Gastroesophageal sphincter (tissue), 4 donors: Measurements from ENCODE around the gene KCNA2. TPM values are rescaled to one million over a fixed set of nuclear protein-coding genes. Genes with fewer than 3 reads are reported as not detected.

Experiments
- ATAC-seq: fragments of 150-250 bp; one replicate; pipeline ENCODE4 v1.9.1; 2016; ENCODE audit warnings: mild to moderate bottlenecking, moderate library complexity
- H3K27ac ChIP-seq, 4 donors: fragments of 200-600 bp; sonication (generic) in 3 of 4; 1 replicate in 3 of 4; 2 replicates in 1 of 4; pipeline ENCODE4 v1.5.1; 2016 to 2019
- H3K27me3 ChIP-seq: fragments of 200-600 bp; sonication (generic); one replicate; pipeline ENCODE4 v1.5.1; 2019
- H3K36me3 ChIP-seq, 2 donors: fragments of 200-600 bp; sonication (generic); one replicate each; pipeline ENCODE4 v1.5.1; 2019; ENCODE audit warnings: control low read depth in 1 of 2
- H3K4me1 ChIP-seq, 3 donors: fragments of 200-600 bp; sonication (generic); 1 replicate in 2 of 3; 2 replicates in 1 of 3; pipeline ENCODE4 v1.5.1; 2016 to 2019; ENCODE audit warnings: control low read depth in 2 of 3
- H3K4me3 ChIP-seq, 2 donors: fragments of 200-600 bp; sonication (generic); one replicate each; pipeline ENCODE4 v1.5.1; 2019; ENCODE audit warnings: mild to moderate bottlenecking in 1 of 2, moderate library complexity in 1 of 2
- H3K9me3 ChIP-seq, 3 donors: fragments of 200-600 bp; sonication (generic); one replicate each; pipeline ENCODE4 v1.5.1; 2017 to 2019; ENCODE audit warnings: control low read depth in 2 of 3
- CTCF ChIP-seq, 4 experiments: fragments of 200-600 bp in 2 of 4; fragments of 450-650 bp in 2 of 4; sonication (generic) in 1 of 4; IDR thresholded peaks; one replicate each; pipeline ENCODE4 v1.5.1; 2017 to 2019; ENCODE audit warnings: antibody characterized with exemption in 4 of 4, mild to moderate bottlenecking in 2 of 4, moderate library complexity in 2 of 4
- EP300 ChIP-seq: sonication (generic); formaldehyde crosslinking; IDR thresholded peaks from one replicate; pipeline ENCODE4 v1.6.1; 2017; ENCODE audit warnings: antibody characterized with exemption, mild to moderate bottlenecking
- POLR2A ChIP-seq, 2 donors: fragments of 450-650 bp; IDR thresholded peaks; one replicate each; pipeline ENCODE4 v1.6.1; 2017; ENCODE audit warnings: antibody characterized with exemption in 2 of 2, mild to moderate bottlenecking in 2 of 2, moderate library complexity in 1 of 2
- POLR2AphosphoS5 ChIP-seq: sonication (generic); formaldehyde crosslinking; IDR thresholded peaks from one replicate; pipeline ENCODE4 v1.6.1; 2017; ENCODE audit warnings: antibody characterized with exemption
- WGBS, 2 donors: methylation state at CpG; one replicate each; pipeline ENCODE4 v1.1.5; 2018; ENCODE audit warnings: low coverage in 1 of 2; 5-methylcytosine and 5-hydroxymethylcytosine counted together
- total RNA-seq, 4 donors: library from RNA; depleted of rRNA; stranded (reverse); fragments of >200 nt; gene quantifications; one replicate each; pipeline ENCODE4 v1.1.0, GENCODE V29; 2016

KCNA2 gene
- total RNA-seq, 4 donors from 2014 or later, result 2.8 to 16.8 (median 4.6) TPM

DNA sequence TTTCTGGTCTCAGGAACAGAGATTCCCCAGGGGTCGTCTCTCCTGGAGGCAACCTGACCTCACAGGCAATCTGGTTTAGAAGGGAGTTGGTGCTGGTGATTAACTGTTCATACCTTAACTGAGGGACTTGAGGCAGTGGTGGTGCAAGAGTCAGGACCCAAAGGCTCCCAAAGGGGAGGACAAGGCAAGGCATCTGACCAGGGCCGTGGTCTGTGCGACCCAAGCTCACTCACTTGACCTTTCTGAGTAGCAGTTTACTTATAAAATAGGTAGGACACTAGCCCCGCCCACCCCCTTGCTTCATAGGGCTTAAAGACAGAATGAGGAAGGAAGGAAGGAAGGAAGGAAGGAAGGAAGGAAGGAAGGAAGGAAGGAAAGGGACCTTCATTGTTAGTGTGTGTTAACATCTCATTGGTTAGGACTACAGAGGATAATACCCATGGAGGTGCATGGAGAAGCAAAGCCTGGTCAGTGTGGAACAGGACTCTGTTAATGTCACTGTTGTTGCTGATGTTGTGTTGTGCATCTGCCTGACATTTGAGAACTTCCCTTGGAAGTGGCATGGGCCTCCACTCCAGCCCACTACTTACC lies 4.6 kb upstream of the KCNA2 start:
- H3K36me3 ChIP-seq, result no peaks in the 10 kb centered on the region
- H3K4me3 ChIP-seq, result no peak overlapping the region
- peaks cover 87% of the 10 kb centered on the region for H3K27me3 ChIP-seq
- no peak overlapping the region for H3K27ac ChIP-seq
- H3K9me3 ChIP-seq, result no peaks in the 10 kb centered on the region
- no peak for TF ChIP-seq CTCF (IDR thresholded peaks at IDR 0.05)
- TF ChIP-seq EP300, result no peak
- TF ChIP-seq POLR2A (IDR thresholded peaks at IDR 0.05), result no peak
- TF ChIP-seq POLR2AphosphoS5, result no peak
- WGBS, 2 donors, result 86% methylated on average over 1 of the region's 4 CpGs; no CpG with 5 or more reads in 1 of the 2 donors
- H3K4me1 ChIP-seq, result peaks cover 0 to 25% (median 0%) of the 10 kb centered on the region in 3 donors
- ATAC-seq, result no peak

- no peak for TF ChIP-seq POLR2AphosphoS5
- no peak for TF ChIP-seq CTCF (IDR thresholded peaks at IDR 0.05)
- no peak for ATAC-seq
- Histone ChIP-seq H3K4me1 (peaks cover 0 to 32% (median 0%) of the 10 kb centered on the region in 3 donors), H3K27me3 (peaks cover 87% of the 10 kb centered on the region), H3K9me3 (no peaks in the 10 kb centered on the region), H3K27ac (no peak overlapping the region), H3K4me3 (no peak overlapping the region), H3K36me3 (no peaks in the 10 kb centered on the region)
Observed at GRCh38 chr1:110610084-110610483, 3.9 kb upstream of the KCNA2 start.

GRCh38 chr1:110608247-110608646 lies 2.1 kb upstream of the KCNA2 start:
- Histone ChIP-seq H3K4me1 (peaks cover 0 to 38% (median 0%) of the 10 kb centered on the region in 3 donors), H3K27ac (no peak overlapping the region), H3K36me3 (peaks cover 0 to 10% of the 10 kb centered on the region in 2 donors), H3K4me3 (no peak overlapping the region), H3K27me3 (peaks cover 89% of the 10 kb centered on the region), H3K9me3 (no peaks in the 10 kb centered on the region)
- 0 to 40% methylated on average over 1 of the region's 13 CpGs for WGBS, 2 donors
- no peak for ATAC-seq
- TF ChIP-seq POLR2AphosphoS5 (no peak), EP300 (no peak), CTCF (IDR thresholded peaks at IDR 0.05) (no peak), POLR2A (IDR thresholded peaks at IDR 0.05) (no peak)

- Histone ChIP-seq H3K27ac (peak overlapping the region in 3 of 4 donors; percentile 76 to 83 (median 77)), H3K36me3 (peaks cover 0 to 10% of the 10 kb centered on the region in 2 donors), H3K9me3 (no peaks in the 10 kb centered on the region), H3K4me3 (peak overlapping the region; percentile 54 to 74), H3K4me1 (peaks cover 0 to 38% (median 0%) of the 10 kb centered on the region in 3 donors), H3K27me3 (peaks cover 83% of the 10 kb centered on the region)
- TF ChIP-seq CTCF (IDR thresholded peaks at IDR 0.05), result no peak
- TF ChIP-seq POLR2AphosphoS5, result no peak
- no peak for TF ChIP-seq POLR2A (IDR thresholded peaks at IDR 0.05)
- no peak for TF ChIP-seq EP300
- 0 to 33% methylated on average over 2 to 5 of the region's 28 CpGs for WGBS, 2 donors
- ATAC-seq, result peak; percentile 14
Observed at GRCh38 chr1:110607536-110608230, 1.5 kb upstream of the KCNA2 start.
